Hematopoietic multipotent progenitor cell treated with erythropoietin and hydrocortisone succinate and interleukin-3 and kit ligand, for 17 days (in vitro differentiated cells): ENCODE measurements around the gene CAMTA1.

ENCODE experiments used
- DNase-seq: peaks from one replicate; pipeline ENCODE4 v3.0.0-alpha.2; 2015; ENCODE audit warnings: low spot score

CAMTA1 gene

DNA sequence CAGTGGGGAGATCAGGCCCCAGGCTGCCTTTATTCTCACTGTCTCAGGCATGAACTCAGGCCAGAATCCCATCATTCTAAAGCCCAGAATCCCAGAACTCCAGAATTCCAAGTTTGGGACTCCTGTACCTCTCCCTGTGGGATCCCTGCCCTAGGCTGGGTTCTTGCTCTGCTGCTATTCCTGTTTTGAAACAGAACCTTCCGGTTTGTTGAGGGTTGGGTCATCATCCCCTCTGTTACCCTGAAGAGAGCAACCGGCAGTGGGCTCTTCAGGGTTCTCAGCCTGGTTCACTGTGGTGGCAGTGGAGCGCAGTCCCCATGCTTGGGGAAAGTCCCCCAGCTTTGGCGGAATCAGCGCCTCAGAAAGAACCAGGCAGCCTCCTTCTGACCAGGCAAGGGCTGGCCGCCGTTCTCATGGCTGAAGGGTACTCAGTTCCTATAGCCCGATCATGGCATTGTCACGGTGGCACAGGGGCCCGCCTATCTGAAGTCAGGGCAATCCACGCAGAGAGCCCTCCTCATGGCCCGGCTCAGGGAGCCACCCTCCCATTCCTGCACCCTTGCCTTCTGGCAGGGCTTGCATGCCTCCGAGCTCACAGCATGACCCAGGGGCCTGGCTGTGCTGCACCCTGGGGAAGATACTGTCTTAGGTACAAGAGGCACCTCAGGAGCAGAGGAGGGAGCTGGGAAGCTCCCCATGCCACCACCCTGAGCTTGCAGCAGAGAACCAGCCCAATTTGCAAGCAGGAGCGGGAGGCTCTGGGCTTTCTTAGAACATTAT, 650.2 kb downstream of the CAMTA1 start:
- DNase-seq: no peak

DNA sequence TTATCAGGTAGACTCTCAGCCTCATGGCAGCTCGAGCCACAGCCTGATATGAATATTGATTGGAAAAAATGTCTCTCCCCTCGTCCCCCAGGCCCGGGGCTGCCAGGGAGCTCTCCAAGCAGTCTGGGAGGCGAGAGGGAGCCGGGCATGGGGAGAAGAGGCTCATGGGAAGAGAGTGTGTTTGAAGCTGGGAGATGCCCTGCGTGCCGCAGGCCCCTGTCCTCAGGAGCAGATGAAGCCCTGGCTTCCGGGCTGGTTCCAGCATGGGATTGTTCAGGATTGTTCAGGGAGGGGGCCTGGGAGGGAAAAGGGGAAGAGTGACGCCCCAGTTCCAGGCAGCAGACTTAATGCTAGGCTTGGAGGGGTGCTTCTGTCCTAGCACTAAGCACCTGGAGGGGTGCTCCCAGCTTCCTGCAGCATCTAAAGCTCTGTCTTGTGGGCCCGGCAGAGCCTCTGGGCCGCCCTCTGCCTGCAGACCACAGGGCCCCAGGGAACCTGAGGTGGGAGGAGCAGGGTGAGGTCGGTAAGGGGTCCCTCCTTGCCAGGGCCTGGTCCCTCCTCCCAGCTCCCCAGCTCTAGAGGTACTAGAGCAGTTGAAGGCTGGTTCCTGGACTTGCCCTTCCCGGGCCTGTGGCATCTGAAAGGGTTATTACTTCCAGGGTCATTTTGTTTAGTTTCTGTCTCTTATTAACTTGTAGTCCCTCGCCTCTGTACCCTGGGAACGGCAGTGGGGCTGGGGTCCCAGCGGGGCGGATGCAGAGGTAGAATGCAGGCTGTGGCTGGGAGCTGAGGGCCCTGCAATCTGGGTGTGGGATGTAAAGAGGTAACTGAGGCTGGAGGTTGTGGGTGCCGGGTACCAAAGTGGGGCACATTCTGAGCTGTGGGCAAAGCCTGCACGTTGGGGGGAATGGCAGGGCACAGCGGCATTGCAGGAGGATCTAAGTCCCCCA, 651.1 kb downstream of the CAMTA1 start:
- no peak for DNase-seq

GRCh38 chr1:7437036-7437435, 651.8 kb downstream of the CAMTA1 start:
- no peak for DNase-seq

GRCh38 chr1:7437608-7438395, 652.5 kb downstream of the CAMTA1 start:
- no peak for DNase-seq

DNA sequence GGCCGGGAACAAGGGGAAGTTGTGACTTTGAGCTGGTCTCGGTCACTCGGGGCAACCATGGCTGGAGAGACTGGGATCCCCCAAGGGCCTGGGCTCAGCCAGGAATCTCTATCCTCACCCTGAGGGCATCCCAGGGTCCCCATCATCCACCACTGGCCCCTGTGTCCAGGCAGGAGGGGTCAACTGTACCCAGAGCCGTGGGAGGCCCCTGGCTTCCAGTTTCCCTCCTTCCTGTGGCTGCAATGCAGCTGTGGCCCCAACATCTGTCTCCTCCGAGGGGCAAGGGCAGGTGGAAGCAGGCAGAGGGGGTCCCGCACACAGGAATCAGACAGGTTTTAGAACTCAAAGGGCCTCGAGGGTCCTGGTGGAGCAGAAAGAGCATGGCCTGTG, 653.1 kb downstream of the CAMTA1 start:
- DNase-seq: no peak

GRCh38 chr1:7438921-7439655, 653.8 kb downstream of the CAMTA1 start:
- no peak for DNase-seq

DNA sequence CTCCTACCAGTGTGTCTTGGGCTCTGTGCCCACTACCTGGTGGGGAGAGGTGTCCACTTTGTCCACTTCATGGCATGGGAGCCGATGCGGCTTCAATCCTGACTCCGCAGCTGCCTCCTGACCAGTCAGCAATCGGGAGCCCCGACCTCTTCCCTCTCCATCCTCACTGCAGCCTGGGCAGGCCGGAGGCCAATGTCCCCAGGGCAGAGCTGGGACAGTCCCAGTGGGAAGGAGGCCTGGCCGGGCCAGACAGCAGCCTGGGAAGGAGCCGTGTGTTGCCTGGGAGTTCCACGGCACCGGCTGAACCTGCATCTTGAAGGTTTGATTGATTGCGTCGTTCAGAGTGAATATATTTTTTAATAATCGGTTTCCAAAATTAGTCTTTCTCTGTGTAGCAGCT, 654.9 kb downstream of the CAMTA1 start:
- no peak for DNase-seq

DNA sequence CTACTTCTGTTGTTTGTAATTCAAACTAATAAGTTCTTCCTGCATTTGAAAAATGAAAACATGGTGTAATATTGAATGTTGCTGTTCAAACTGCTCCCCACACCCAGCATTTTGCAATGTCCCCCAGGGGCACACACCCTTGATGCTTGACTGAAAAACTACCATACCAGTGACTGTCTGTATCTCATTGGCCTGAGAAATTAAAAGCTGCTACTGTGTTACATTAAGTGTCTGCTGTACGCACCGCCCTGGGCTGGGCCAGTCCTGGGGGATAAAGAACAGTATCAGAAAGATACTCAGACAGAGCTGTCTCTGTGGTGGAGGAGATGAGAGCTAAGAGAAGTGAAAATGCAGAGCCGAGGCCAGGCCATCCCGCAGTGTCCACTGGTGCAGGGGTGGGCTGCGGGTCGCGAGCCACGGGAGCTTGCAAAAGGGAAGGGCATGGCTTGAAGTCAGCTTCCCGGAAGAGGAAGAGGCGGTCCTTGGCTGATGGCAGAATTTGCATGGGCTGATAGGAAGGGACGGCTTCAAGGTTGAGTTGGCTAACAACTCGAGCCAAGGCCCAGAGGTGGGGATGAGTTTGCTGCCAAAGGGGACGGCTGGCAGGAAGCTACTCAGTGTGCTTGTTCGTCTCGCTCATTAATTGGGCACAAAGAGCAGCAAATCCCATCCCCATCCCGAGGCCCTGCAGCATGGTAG, 656.0 kb downstream of the CAMTA1 start:
- DNase-seq: no peak

- DNase-seq: no peak
Observed at GRCh38 chr1:7442036-7442435, 656.8 kb downstream of the CAMTA1 start.

GRCh38 chr1:7442918-7443317, 657.7 kb downstream of the CAMTA1 start:
- no peak for DNase-seq

DNA sequence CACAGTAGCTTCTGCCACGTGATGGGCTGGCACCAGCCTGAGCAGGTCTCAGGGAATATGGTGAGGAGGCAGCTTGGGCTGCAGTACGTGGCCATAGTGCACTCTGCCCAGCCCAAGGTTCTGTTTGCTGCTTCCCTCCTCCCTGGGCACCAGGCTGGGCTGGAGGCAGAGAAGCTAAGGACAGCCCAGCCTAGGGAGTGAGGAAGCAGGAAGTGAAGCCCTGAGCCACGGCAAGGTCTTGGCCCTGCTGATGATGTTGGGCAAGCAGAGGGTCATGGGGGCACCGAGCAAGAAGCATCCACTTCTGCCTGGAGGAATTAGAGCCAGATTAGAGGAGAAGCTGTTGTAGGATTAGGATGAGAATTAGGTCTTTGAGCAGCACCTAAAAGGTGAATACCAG, 659.1 kb downstream of the CAMTA1 start:
- DNase-seq: no peak

DNA sequence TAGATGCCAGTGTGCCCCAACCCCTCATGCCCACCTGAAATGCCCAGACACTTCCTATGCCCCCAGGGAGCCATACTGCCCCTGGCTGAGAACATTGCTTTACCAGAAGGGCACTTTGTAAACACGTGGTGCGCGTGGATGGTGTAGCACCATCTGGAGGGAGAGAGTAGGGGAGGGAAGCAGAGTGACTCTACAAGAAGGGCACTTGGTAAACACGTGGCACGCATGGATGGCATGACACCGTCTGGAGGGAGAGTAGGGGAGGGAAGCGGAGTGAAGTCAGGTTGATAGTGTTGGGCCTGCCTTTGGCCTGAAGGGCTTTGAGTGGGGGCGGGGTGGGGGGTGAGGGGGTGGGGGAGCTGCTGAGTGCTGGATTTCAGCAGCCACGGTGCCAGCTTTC, 661.8 kb downstream of the CAMTA1 start:
- no peak for DNase-seq

GRCh38 chr1:7447736-7448135, 662.5 kb downstream of the CAMTA1 start:
- no peak for DNase-seq

DNA sequence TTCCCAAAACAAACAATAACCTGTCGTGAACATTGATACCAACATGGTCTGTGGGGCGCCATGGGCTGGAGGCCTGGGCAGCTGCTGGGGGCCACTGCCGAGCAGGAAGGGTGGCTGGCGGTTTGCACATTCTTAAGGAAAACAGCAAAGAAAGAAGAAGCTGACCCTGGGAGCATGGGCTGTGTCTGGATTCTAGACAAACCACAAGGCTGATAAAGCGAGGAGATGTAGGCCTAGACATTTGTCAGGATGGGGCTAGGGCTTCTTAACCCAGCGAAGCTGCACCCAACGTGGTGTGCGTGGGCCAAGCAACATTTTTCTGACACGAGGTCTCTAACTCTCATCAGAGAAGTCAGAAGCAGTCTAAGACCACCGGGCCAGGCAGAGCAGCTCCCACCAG, 663.7 kb downstream of the CAMTA1 start:
- DNase-seq: no peak

DNA sequence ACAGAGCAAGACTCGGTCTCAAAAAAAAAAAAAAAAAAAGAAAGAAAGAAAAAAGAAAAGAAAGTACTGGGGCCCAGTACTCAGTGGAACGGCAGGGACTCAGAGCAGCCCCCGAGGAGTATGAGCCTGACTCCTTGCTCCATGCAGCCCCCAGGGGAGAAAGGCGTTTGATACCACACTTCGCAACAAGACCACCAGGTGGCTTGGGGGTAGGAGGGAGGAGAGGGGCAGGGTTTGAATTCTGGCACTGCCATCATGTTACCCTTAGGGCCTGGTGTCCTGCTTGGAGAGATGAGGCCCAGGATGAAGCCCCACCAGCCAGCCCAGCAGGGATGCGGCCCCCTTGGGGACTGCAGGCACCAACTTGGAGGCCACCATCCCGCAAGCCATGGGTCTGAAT, 664.5 kb downstream of the CAMTA1 start:
- DNase-seq: no peak

DNA sequence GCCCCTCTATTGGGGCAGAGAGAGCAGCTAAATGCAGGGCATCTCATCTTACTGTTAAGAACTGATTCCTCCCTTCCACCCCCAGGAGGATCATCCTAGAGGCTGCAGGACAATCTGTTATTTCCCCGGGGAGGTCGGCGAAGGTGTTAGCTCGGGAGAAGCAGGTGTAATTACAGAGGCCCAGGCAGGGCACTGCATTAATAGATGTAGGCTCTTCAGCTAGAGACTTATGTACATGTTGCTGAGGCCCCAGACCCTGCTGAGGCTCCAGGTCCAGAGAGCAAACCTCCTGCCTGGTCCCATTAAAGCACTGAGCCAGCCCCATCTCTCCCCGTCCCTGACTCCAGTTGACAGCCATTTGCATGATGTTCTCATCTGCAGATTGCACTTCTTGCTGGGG, 665.6 kb downstream of the CAMTA1 start:
- DNase-seq: no peak

DNA sequence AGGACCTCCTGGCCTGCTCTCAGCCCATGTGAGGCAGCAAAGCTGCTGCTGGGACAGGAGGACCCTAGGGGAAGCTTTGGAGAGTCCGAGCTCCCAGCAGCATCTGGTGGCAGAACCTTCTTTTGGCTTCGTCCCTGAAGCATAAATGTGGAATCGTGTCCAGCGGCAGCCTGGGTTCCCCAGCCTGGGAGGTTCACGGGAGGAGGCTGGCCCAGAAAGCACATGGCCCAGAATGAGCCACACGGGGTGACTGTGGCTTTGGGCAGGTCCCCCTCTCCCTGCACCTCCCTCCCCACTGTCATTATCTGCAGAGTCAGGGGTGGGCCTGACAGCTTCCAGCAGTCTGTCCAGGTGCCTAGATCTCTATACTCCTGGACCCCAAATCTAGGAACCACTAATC, 667.8 kb downstream of the CAMTA1 start:
- no peak for DNase-seq

GRCh38 chr1:7454052-7454815, 669.0 kb downstream of the CAMTA1 start:
- no peak for DNase-seq

GRCh38 chr1:7454895-7455784, 669.9 kb downstream of the CAMTA1 start:
- no peak for DNase-seq
